ENCODE data around the gene SMIM23. TPM values are rescaled to one million over a fixed set of nuclear protein-coding genes. Genes with fewer than 3 reads are reported as not detected.
"Not testable (repeated sequence)": the region's sequence is repeated elsewhere in the genome, so short reads cannot be mapped to it uniquely, and the experiment has no call there.

Gene SMIM23
- polyA plus RNA-seq, 1 of the 3 experiments (the other 2 are of a cell fraction) = not detected

GRCh38 chr5:171776213-171776612 is 9.4 kb upstream of the SMIM23 start (continued):
- TF ChIP-seq FOSL2 (IDR thresholded peaks at IDR 0.05; ENCODE audit: borderline replicate concordance, low read depth) = no peak
- no peak for TF ChIP-seq ELF1 (IDR thresholded peaks at IDR 0.05)
- no peak for TF ChIP-seq CTCF (IDR thresholded peaks at IDR 0.05)
- no peak for TF ChIP-seq USF1 (IDR thresholded peaks at IDR 0.05; ENCODE audit: borderline replicate concordance, low read depth)

GRCh38 chr5:171776770-171777759 is 8.6 kb upstream of the SMIM23 start:
- DNase-seq = no peak
- WGBS (ENCODE audit: low lambda C conversion rate) = 66% methylated on average over 17 of the region's 19 CpGs

GRCh38 chr5:171781744-171782143 is 3.9 kb upstream of the SMIM23 start:
- H4K20me1 ChIP-seq (ENCODE audit: insufficient read depth); H3K9me2 ChIP-seq; H3F3A ChIP-seq (replicated peaks; ENCODE audit: insufficient read depth); CTCF ChIA-PET; H3K27me3 ChIP-seq (ENCODE audit: insufficient read depth); H3K4me1 ChIP-seq (ENCODE audit: control insufficient read depth in 1 of 2, insufficient read depth in 2 of 2, low read depth in 1 of 2, low read length in 1 of 2); H3K9ac ChIP-seq; H3K9me3 ChIP-seq; H3K4me3 ChIP-seq (ENCODE audit: low read depth in 2 of 2, low read length in 1 of 2); H3K4me2 ChIP-seq; POLR2A ChIA-PET; H3K79me2 ChIP-seq (ENCODE audit: insufficient read depth); H3K36me3 ChIP-seq (replicated peaks in 1 of 2; ENCODE audit: control insufficient read depth in 1 of 2, insufficient read depth in 2 of 2, low read length in 1 of 2); H2AFZ ChIP-seq (ENCODE audit: low read depth); H3K27ac ChIP-seq (ENCODE audit: low read depth in 2 of 2, low read length in 1 of 2); DNase-seq: not testable (repeated sequence)
- 29% methylated on average over 4 of the region's 4 CpGs for whole genome bisulfite sequencing (ENCODE audit: low lambda C conversion rate)

More at GRCh38 chr5:171776770-171777759, 8.6 kb upstream of the SMIM23 start:
- Histone ChIP-seq H3K4me1 (ENCODE audit: control insufficient read depth in 1 of 2, insufficient read depth in 2 of 2, low read depth in 1 of 2, low read length in 1 of 2) (no peaks in the 10 kb centered on the region), H3K36me3 (replicated peaks in 1 of 2; ENCODE audit: control insufficient read depth in 1 of 2, insufficient read depth in 2 of 2, low read length in 1 of 2) (no peaks in the 10 kb centered on the region), H2AFZ (ENCODE audit: low read depth) (no peak overlapping the region), H3K9ac (no peak overlapping the region), H3K27me3 (ENCODE audit: insufficient read depth) (no peaks in the 10 kb centered on the region), H3K27ac (ENCODE audit: low read depth in 2 of 2, low read length in 1 of 2) (no peak overlapping the region), H3K9me2 (no peaks in the 10 kb centered on the region), H3K9me3 (no peaks in the 10 kb centered on the region), H3K4me3 (ENCODE audit: low read depth in 2 of 2, low read length in 1 of 2) (no peak overlapping the region), H3K79me2 (ENCODE audit: insufficient read depth) (no peaks in the 10 kb centered on the region), H4K20me1 (ENCODE audit: insufficient read depth) (no peaks in the 10 kb centered on the region), H3F3A (replicated peaks; ENCODE audit: insufficient read depth) (no peaks in the 10 kb centered on the region), H3K4me2 (no peak overlapping the region)
- CTCF ChIA-PET = interaction anchor here (0.5 to 1.3 kb wide), 2 partner anchors 18 to 31 kb away, joined by 3 read pairs; no protein-coding TSS in a partner anchor
- POLR2A ChIA-PET = no interaction called here
- TF ChIP-seq SMC3 (IDR thresholded peaks at IDR 0.05; ENCODE audit: low read depth, low read length) (no peak), TEAD4 (IDR thresholded peaks at IDR 0.05; ENCODE audit: borderline replicate concordance, insufficient read depth) (no peak), TAF1 (IDR thresholded peaks at IDR 0.05; ENCODE audit: borderline replicate concordance, low read depth, low read length) (no peak), MEF2A (IDR thresholded peaks at IDR 0.05; ENCODE audit: borderline replicate concordance, low read depth) (no peak), USF2 (IDR thresholded peaks at IDR 0.05; ENCODE audit: borderline replicate concordance, low read depth, low read length) (no peak), POLR2AphosphoS5 (IDR thresholded peaks at IDR 0.05; ENCODE audit: low read depth, low read length) (no peak), FOXM1 (IDR thresholded peaks at IDR 0.05; ENCODE audit: low read depth) (no peak), GABPA (IDR thresholded peaks at IDR 0.05; ENCODE audit: low read depth) (no peak)
